GM12878 (cell line): Measurements from ENCODE around the gene PLG. TPM values are rescaled to one million over a fixed set of nuclear protein-coding genes. Genes with fewer than 3 reads are reported as not detected.

Experiments used
- ATAC-seq: fragments of 200-7000 bp; cut with Tn5 transposase; 3 replicates; pipeline ENCODE4 v1.9.1; 2020; ENCODE audit warnings: mild to moderate bottlenecking, moderate library complexity
- BruUV-seq: library from RNA; stranded (reverse); fragments of 400-500 nt; replicated peaks from 2 replicates; lab custom pipeline; 2021; lab: Mats Ljungman, UMichigan
- CTCF ChIA-PET: fragments of 300-600 bp; sonication (Branson Sonifier 250); formaldehyde crosslinking; extraction: SDS; loops from one replicate; lab custom pipeline; 2021; ENCODE audit warnings: inconsistent platforms; lab: Yijun Ruan, JAX
- POLR2A ChIA-PET: fragments of 350-600 bp; formaldehyde crosslinking; extraction: SDS; loops from one replicate; lab custom pipeline; 2021; ENCODE audit warnings: inconsistent platforms; lab: Charles Lee
- RAD21 ChIA-PET: fragments of 300-600 bp; sonication (Branson Sonifier 250); formaldehyde crosslinking; loops from one replicate; lab custom pipeline; 2023; ENCODE audit warnings: antibody characterized with exemption; ENCODE audit not compliant: unreplicated experiment; lab: Charles Lee
- SMC1A ChIA-PET: fragments of 300-600 bp; sonication (Branson Sonifier 250); formaldehyde crosslinking; loops from one replicate; lab custom pipeline; 2023; ENCODE audit not compliant: unreplicated experiment, uncharacterized antibody; lab: Charles Lee
- DNase-seq: peaks from one replicate; pipeline ENCODE4 v3.0.0-alpha.2; 2011; ENCODE audit warnings: low read depth, low spot score
- FAIRE-seq: peaks from 3 replicates; lab custom pipeline; 2011; peaks lifted over from hg19 to GRCh38; lab: Jason Lieb, UNC
- H2AFZ ChIP-seq: 2 replicates; pipeline ENCODE4 v1.6.0; 2011; ENCODE audit warnings: low read depth, low read length, control low read depth; ENCODE audit not compliant: control insufficient read depth
- H3K27ac ChIP-seq: 2 replicates; pipeline ENCODE4 v1.5.1; 2011; ENCODE audit warnings: control low read depth; ENCODE audit not compliant: control insufficient read depth, insufficient read depth
- H3K27me3 ChIP-seq, 2 experiments: replicated peaks in 1 of 2; 2 replicates each; pipeline versions ENCODE4 v1.6.0 to v1.6.1; 2011; ENCODE audit warnings: low read length in 1 of 2; ENCODE audit not compliant: control insufficient read depth in 2 of 2, insufficient read depth in 2 of 2
- H3K36me3 ChIP-seq, 2 experiments: 2 replicates each; pipeline ENCODE4 v1.5.1; 2011; ENCODE audit warnings: low read length in 1 of 2; ENCODE audit not compliant: control insufficient read depth in 2 of 2, insufficient read depth in 2 of 2
- H3K4me1 ChIP-seq: 2 replicates; pipeline ENCODE4 v1.6.1; 2011; ENCODE audit warnings: mild to moderate bottlenecking, low read length, moderate library complexity, mixed read lengths; ENCODE audit not compliant: control insufficient read depth, insufficient read depth
- H3K4me2 ChIP-seq: 2 replicates; pipeline ENCODE4 v1.6.0; 2011; ENCODE audit warnings: control low read depth; ENCODE audit not compliant: control insufficient read depth, insufficient read depth
- H3K4me3 ChIP-seq: fragments of 200-600 bp; sonication (generic); 2 replicates; pipeline ENCODE4 v1.5.1; 2016
- H3K79me2 ChIP-seq: 2 replicates; pipeline ENCODE4 v1.6.0; 2011; ENCODE audit warnings: low read length; ENCODE audit not compliant: control insufficient read depth, insufficient read depth
- H3K9ac ChIP-seq: 2 replicates; pipeline ENCODE4 v1.8.0; 2011; ENCODE audit warnings: low read length, control low read depth, mixed read lengths; ENCODE audit not compliant: control insufficient read depth, insufficient read depth
- H3K9me3 ChIP-seq: replicated peaks from 3 replicates; pipeline ENCODE4 v1.5.1; 2011; ENCODE audit warnings: mild to moderate bottlenecking, low read length; ENCODE audit not compliant: control insufficient read depth, insufficient read depth
- H4K20me1 ChIP-seq: 2 replicates; pipeline ENCODE4 v1.6.0; 2011; ENCODE audit not compliant: control insufficient read depth, insufficient read depth
- ATF2 ChIP-seq: IDR thresholded peaks from 2 replicates; pipeline ENCODE4 v1.6.1; 2012; ENCODE audit warnings: low read length, inconsistent platforms
- BACH1 ChIP-seq: fragments of 450-650 bp; IDR thresholded peaks from 2 replicates; pipeline ENCODE4 v1.6.1; 2017; ENCODE audit warnings: mild to moderate bottlenecking, borderline replicate concordance
- EP300 ChIP-seq, 2 experiments: fragments of 150-350 bp in 1 of 2; IDR thresholded peaks; 2 replicates each; pipeline ENCODE4 v1.6.1; 2011 to 2012; ENCODE audit warnings: low read depth in 2 of 2, low read length in 2 of 2, borderline replicate concordance in 1 of 2, improper control_type of control experiment in 1 of 2, inconsistent platforms in 1 of 2; ENCODE audit not compliant: control insufficient read depth in 1 of 2
- ESRRA ChIP-seq: IDR thresholded peaks from 2 replicates; pipeline ENCODE4 v1.6.1; 2012; ENCODE audit warnings: mild to moderate bottlenecking, low read length, improper control_type of control experiment
- HCFC1 ChIP-seq: fragments of 150-350 bp; IDR thresholded peaks from 2 replicates; pipeline ENCODE4 v1.6.1; 2014; ENCODE audit warnings: low read length
- HDAC6 ChIP-seq: fragments of 200-600 bp; sonication (generic); IDR thresholded peaks from one replicate; pipeline ENCODE4 v1.8.0; 2017; ENCODE audit warnings: antibody characterized with exemption; ENCODE audit not compliant: unreplicated experiment
- IKZF2 ChIP-seq, 2 experiments: fragments of 450-650 bp; IDR thresholded peaks; 2 replicates each; pipeline ENCODE4 v1.6.1; 2017; ENCODE audit warnings: mild to moderate bottlenecking in 2 of 2, moderate library complexity in 2 of 2
- IRF4 ChIP-seq: IDR thresholded peaks from 2 replicates; pipeline ENCODE4 v1.6.1; 2011; ENCODE audit warnings: low read depth, low read length
- JUNB ChIP-seq: IDR thresholded peaks from 2 replicates; pipeline ENCODE4 v1.6.1; 2016; ENCODE audit warnings: antibody characterized with exemption, mild to moderate bottlenecking
- NRF1 ChIP-seq: conservative IDR thresholded peaks from 2 replicates; pipeline ENCODE4 v1.6.1; 2011; ENCODE audit warnings: mild to moderate bottlenecking, low read depth, low read length, improper control_type of control experiment
- PAX8 ChIP-seq: fragments of 450-650 bp; IDR thresholded peaks from 2 replicates; pipeline ENCODE4 v1.6.1; 2017; ENCODE audit warnings: mild to moderate bottlenecking, moderate library complexity
- POLR2A ChIP-seq: IDR thresholded peaks from 2 replicates; pipeline ENCODE4 v1.6.1; 2011; ENCODE audit warnings: low read depth, mild to moderate bottlenecking, low read length
- RFX5 ChIP-seq: IDR thresholded peaks from 2 replicates; pipeline ENCODE4 v1.6.1; 2011; ENCODE audit warnings: low read depth, low read length, improper control_type of control experiment
- SPI1 ChIP-seq: IDR thresholded peaks from 2 replicates; pipeline ENCODE4 v1.6.1; 2011; ENCODE audit warnings: low read depth, mild to moderate bottlenecking, low read length, moderate library complexity, borderline replicate concordance; ENCODE audit not compliant: insufficient read depth
- YBX1 ChIP-seq: fragments of 450-650 bp; IDR thresholded peaks from 2 replicates; pipeline ENCODE4 v1.6.1; 2016; ENCODE audit warnings: antibody characterized with exemption
- WGBS: methylation state at CpG from one replicate; pipeline ENCODE4 v1.1.6; 2016; ENCODE audit warnings: low lambda C conversion rate; ENCODE audit not compliant: insufficient replicate concordance, insufficient coverage; ENCODE audit errors: missing lambda C conversion rate; 5-methylcytosine and 5-hydroxymethylcytosine counted together
- in situ Hi-C: fragments of 300-500 bp; cut with MboI; formaldehyde crosslinking; loops from 9 replicates; pipeline ENCODE4 v1.14.3; 2018; ENCODE audit warnings: mixed read lengths
- intact Hi-C: fragments of 100-400 bp; cut with micrococcal nuclease; formaldehyde crosslinking; loops from one replicate; pipeline ENCODE4 v1.14.2; 2022; ENCODE audit not compliant: unreplicated experiment
- polyA plus RNA-seq, 11 experiments: library from polyadenylated mRNA; depleted of rRNA in 4 of 11; unstranded in 6 of 11; stranded (reverse) in 5 of 11; fragments of >200 nt; fragmentation: Nextera tagmentation in 4 of 11; fragmentation: Illumina TruSeq in 1 of 11; extraction: Ambion mirVana in 4 of 11; extraction: Trizol in 1 of 11; gene quantifications; 1 replicate in 1 of 11; 2 replicates in 10 of 11; pipeline versions ENCODE4 v1.2.1 to v1.2.3, GENCODE V29; 2011 to 2016; ENCODE audit warnings: inconsistent platforms in 2 of 11, missing spikeins in 2 of 11, low read depth in 1 of 11
- total RNA-seq, 4 experiments: library from RNA; depleted of rRNA in 3 of 4; stranded (reverse); fragments of >200 nt in 3 of 4; fragmentation: Illumina TruSeq in 1 of 4; extraction: Trizol in 1 of 4; gene quantifications; 2 replicates each; pipeline versions ENCODE4 v1.2.1 to v1.2.3, GENCODE V29; 2013 to 2021
- TF ChIP-seq, protein P1 (sequence below): fragments of 150-350 bp; IDR thresholded peaks from 2 replicates; pipeline ENCODE4 v1.6.1; 2016; ENCODE audit warnings: low read depth, low read length

PLG gene
- total and polyA plus RNA-seq, 10 of the 15 experiments (the other 5 are each of a cell fraction or from before 2014, with no cell fraction given): 0.06 to 3.0 (median 0.97) TPM; not detected in 1

DNA sequence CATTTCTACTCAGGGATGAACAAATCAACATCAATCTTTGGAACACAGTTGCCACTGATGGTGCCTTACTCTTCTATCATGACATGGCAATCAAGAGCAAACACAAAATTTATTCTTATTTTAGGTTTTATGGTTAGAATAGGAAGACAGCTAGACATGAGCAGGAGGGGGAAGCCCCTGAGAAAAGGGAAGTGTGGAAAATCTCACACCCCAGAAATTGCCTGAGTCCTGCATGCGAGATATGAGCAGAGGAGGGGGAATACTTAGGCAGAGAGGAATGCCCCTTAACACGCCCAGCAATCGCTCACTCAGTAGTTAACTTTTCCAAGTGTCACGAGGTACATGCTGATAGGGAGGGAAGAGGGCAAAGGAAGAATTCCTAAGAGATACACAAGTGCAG is 79.3 kb downstream of the PLG start:
- Histone ChIP-seq H3K9me3 (peaks cover 8% of the 10 kb centered on the region), H3K79me2 (no peaks in the 10 kb centered on the region), H4K20me1 (no peaks in the 10 kb centered on the region), H3K36me3 (no peaks in the 10 kb centered on the region), H3K4me3 (no peak overlapping the region), H3K27me3 (no peaks in the 10 kb centered on the region), H3K9ac (no peak overlapping the region), H3K27ac (no peak overlapping the region), H2AFZ (no peak overlapping the region)
- no peak for FAIRE-seq
- CTCF ChIA-PET: no interaction called here
- RAD21 ChIA-PET: no interaction called here
- no peak for ATAC-seq
- DNase-seq: no peak
- BruUV-seq: no TSS peak
- POLR2A ChIA-PET: no interaction called here
- in situ Hi-C loops (no loop called here), intact Hi-C loops (no loop called here)
- SMC1A ChIA-PET: no interaction called here
- WGBS: 8% methylated on average over 4 of the region's 4 CpGs
- TF ChIP-seq NRF1 (no peak), SPI1 (peak; percentile 48; the same call in 1 of the 2 replicates)
- TF ChIP-seq, all 136 proteins: peak for 1
- H3K4me1 ChIP-seq: no peaks in the 10 kb centered on the region; the same call in none of the 2 replicates
- H3K4me2 ChIP-seq: no peak overlapping the region

GRCh38 chr6:160782228-160782627 is 80.2 kb downstream of the PLG start:
- no TSS peak for BruUV-seq
- POLR2A ChIA-PET: no interaction called here
- TF ChIP-seq HDAC6: no peak
- TF ChIP-seq BACH1: no peak
- no peak for TF ChIP-seq EP300 (IDR thresholded peaks at IDR 0.05; ENCODE audit: borderline replicate concordance in 1 of 2, control insufficient read depth in 1 of 2, low read depth in 2 of 2, low read length in 2 of 2)
- TF ChIP-seq IKZF2 (IDR thresholded peaks at IDR 0.05): no peak
- no peak for TF ChIP-seq IRF4
- TF ChIP-seq ESRRA: no peak
- TF ChIP-seq ATF2: no peak
- no peak for TF ChIP-seq PAX8
- no peak for TF ChIP-seq JUNB
- TF ChIP-seq YBX1: no peak
- no peak for TF ChIP-seq POLR2A
- no peak for TF ChIP-seq HCFC1
- no peak for TF ChIP-seq RFX5
- TF ChIP-seq, protein P1, sequence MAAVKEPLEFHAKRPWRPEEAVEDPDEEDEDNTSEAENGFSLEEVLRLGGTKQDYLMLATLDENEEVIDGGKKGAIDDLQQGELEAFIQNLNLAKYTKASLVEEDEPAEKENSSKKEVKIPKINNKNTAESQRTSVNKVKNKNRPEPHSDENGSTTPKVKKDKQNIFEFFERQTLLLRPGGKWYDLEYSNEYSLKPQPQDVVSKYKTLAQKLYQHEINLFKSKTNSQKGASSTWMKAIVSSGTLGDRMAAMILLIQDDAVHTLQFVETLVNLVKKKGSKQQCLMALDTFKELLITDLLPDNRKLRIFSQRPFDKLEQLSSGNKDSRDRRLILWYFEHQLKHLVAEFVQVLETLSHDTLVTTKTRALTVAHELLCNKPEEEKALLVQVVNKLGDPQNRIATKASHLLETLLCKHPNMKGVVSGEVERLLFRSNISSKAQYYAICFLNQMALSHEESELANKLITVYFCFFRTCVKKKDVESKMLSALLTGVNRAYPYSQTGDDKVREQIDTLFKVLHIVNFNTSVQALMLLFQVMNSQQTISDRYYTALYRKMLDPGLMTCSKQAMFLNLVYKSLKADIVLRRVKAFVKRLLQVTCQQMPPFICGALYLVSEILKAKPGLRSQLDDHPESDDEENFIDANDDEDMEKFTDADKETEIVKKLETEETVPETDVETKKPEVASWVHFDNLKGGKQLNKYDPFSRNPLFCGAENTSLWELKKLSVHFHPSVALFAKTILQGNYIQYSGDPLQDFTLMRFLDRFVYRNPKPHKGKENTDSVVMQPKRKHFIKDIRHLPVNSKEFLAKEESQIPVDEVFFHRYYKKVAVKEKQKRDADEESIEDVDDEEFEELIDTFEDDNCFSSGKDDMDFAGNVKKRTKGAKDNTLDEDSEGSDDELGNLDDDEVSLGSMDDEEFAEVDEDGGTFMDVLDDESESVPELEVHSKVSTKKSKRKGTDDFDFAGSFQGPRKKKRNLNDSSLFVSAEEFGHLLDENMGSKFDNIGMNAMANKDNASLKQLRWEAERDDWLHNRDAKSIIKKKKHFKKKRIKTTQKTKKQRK: no peak

More at GRCh38 chr6:160782228-160782627, 80.2 kb downstream of the PLG start:
- ATAC-seq (no peak), FAIRE-seq (no peak), DNase-seq (no peak)
- H4K20me1 ChIP-seq: no peaks in the 10 kb centered on the region
- ChIA-PET SMC1A (no interaction called here), RAD21 (no interaction called here), CTCF (no interaction called here)
- H3K4me1 ChIP-seq: no peaks in the 10 kb centered on the region; the same call in 1 of the 2 replicates
- intact Hi-C loops: no loop called here
- no peaks in the 10 kb centered on the region for H3K79me2 ChIP-seq
- no peak overlapping the region for H3K4me3 ChIP-seq
- H3K36me3 ChIP-seq: no peaks in the 10 kb centered on the region
- H3K27me3 ChIP-seq: no peaks in the 10 kb centered on the region
- H3K9me3 ChIP-seq: peaks cover 8% of the 10 kb centered on the region
- no peak overlapping the region for H3K4me2 ChIP-seq
- 62% methylated on average over 1 of the region's 1 CpG for WGBS
- no peak overlapping the region for H3K9ac ChIP-seq
- H2AFZ ChIP-seq: no peak overlapping the region
- in situ Hi-C loops: no loop called here
- H3K27ac ChIP-seq: no peak overlapping the region
